Smooth muscle cell (in vitro differentiated cells): ENCODE results near the gene SLC39A12. TPM values are rescaled to one million over a fixed set of nuclear protein-coding genes. Genes with fewer than 3 reads are reported as not detected.

Experiments
- DNase-seq: peaks from one replicate; lab custom pipeline; 2025; ENCODE audit not compliant: unreplicated experiment; lab: John Stamatoyannopoulos, UW
- H2AFZ ChIP-seq: fragments of 200-600 bp; sonication (generic); 2 replicates; pipeline ENCODE4 v1.6.0; 2016; ENCODE audit warnings: antibody characterized with exemption, low read depth, mild to moderate bottlenecking
- H3F3A ChIP-seq: fragments of 200-600 bp; sonication (generic); 2 replicates; pipeline ENCODE4 v1.6.0; 2017; ENCODE audit warnings: antibody characterized with exemption, low read depth
- H3K27ac ChIP-seq: fragments of 200-600 bp; sonication (generic); 2 replicates; pipeline ENCODE4 v1.5.1; 2016; ENCODE audit warnings: low read depth, mild to moderate bottlenecking
- H3K27me3 ChIP-seq: fragments of 200-600 bp; sonication (generic); 2 replicates; pipeline ENCODE4 v1.6.1; 2016; ENCODE audit warnings: low read depth, mild to moderate bottlenecking
- H3K36me3 ChIP-seq: fragments of 200-600 bp; sonication (generic); 2 replicates; pipeline ENCODE4 v1.5.1; 2016; ENCODE audit warnings: low read depth
- H3K4me1 ChIP-seq: fragments of 200-600 bp; sonication (generic); 2 replicates; pipeline ENCODE4 v1.5.1; 2016; ENCODE audit warnings: low read depth
- H3K4me2 ChIP-seq: fragments of 200-600 bp; sonication (generic); 2 replicates; pipeline ENCODE4 v1.6.0; 2016; ENCODE audit warnings: mild to moderate bottlenecking
- H3K4me3 ChIP-seq: fragments of 200-600 bp; sonication (generic); 2 replicates; pipeline ENCODE4 v1.5.1; 2016; ENCODE audit warnings: mild to moderate bottlenecking
- H3K79me2 ChIP-seq: fragments of 200-600 bp; sonication (generic); 2 replicates; pipeline ENCODE4 v1.6.0; 2016; ENCODE audit warnings: low read depth, mild to moderate bottlenecking
- H3K9ac ChIP-seq: fragments of 200-600 bp; sonication (generic); 2 replicates; pipeline ENCODE4 v1.6.0; 2016; ENCODE audit warnings: low read depth
- H3K9me3 ChIP-seq: fragments of 200-600 bp; sonication (generic); replicated peaks from 2 replicates; pipeline ENCODE4 v1.5.1; 2016; ENCODE audit warnings: low read depth
- H4K20me1 ChIP-seq: fragments of 200-600 bp; sonication (generic); 2 replicates; pipeline ENCODE4 v1.6.0; 2016; ENCODE audit warnings: low read depth
- CTCF ChIP-seq: fragments of 200-600 bp; sonication (generic); IDR thresholded peaks from 2 replicates; pipeline ENCODE4 v1.5.1; 2017; ENCODE audit warnings: borderline replicate concordance, mild to moderate bottlenecking, antibody characterized with exemption; ENCODE audit not compliant: insufficient read depth, poor library complexity, severe bottlenecking
- WGBS: methylation state at CpG from one replicate; pipeline ENCODE4 v1.1.7; 2016; ENCODE audit warnings: low lambda C conversion rate; 5-methylcytosine and 5-hydroxymethylcytosine counted together
- polyA plus RNA-seq: library from polyadenylated mRNA; unstranded; fragments of >200 nt; fragmentation: Nextera tagmentation; extraction: Ambion mirVana; gene quantifications from 2 replicates; pipeline ENCODE4 v1.2.1, GENCODE V29; 2016
- total RNA-seq: library from RNA; depleted of rRNA; stranded (reverse); fragments of >200 nt; gene quantifications from 2 replicates; pipeline ENCODE4 v1.2.3, GENCODE V29; 2014

The SLC39A12 gene
- total and polyA plus RNA-seq, 2 experiments from 2014 or later = not detected

- Histone ChIP-seq H4K20me1 (no peaks in the 10 kb centered on the region), H3K36me3 (no peaks in the 10 kb centered on the region), H3K4me2 (no peak overlapping the region), H3K27me3 (peaks cover 13% of the 10 kb centered on the region), H3K9me3 (no peaks in the 10 kb centered on the region), H3K27ac (no peak overlapping the region), H3K9ac (no peak overlapping the region), H2AFZ (no peak overlapping the region), H3K79me2 (no peaks in the 10 kb centered on the region), H3K4me1 (no peaks in the 10 kb centered on the region), H3K4me3 (no peak overlapping the region), H3F3A (no peaks in the 10 kb centered on the region)
- no peak for DNase-seq
- no peak for TF ChIP-seq CTCF
Measured at GRCh38 chr10:18086746-18087145, 135.0 kb downstream of the SLC39A12 start.

- H3F3A ChIP-seq = no peaks in the 10 kb centered on the region
- DNase-seq = no peak
- H3K9ac ChIP-seq = no peak overlapping the region
- 92% methylated on average over 5 of the region's 5 CpGs for WGBS
- no peaks in the 10 kb centered on the region for H3K9me3 ChIP-seq
- H3K4me2 ChIP-seq = no peak overlapping the region
- H3K36me3 ChIP-seq = no peaks in the 10 kb centered on the region
- no peak overlapping the region for H2AFZ ChIP-seq
- H3K4me1 ChIP-seq = no peaks in the 10 kb centered on the region
- H4K20me1 ChIP-seq = no peaks in the 10 kb centered on the region
- H3K79me2 ChIP-seq = no peaks in the 10 kb centered on the region
- H3K27me3 ChIP-seq = peaks cover 13% of the 10 kb centered on the region
- H3K27ac ChIP-seq = no peak overlapping the region
- no peak for TF ChIP-seq CTCF
- H3K4me3 ChIP-seq = no peak overlapping the region
Measured at GRCh38 chr10:18087355-18087754, 135.6 kb downstream of the SLC39A12 start.

Other genes starting within 250 kb of the SLC39A12 start
- gene TMEM236, start 199.7 kb upstream of the SLC39A12 start, total RNA-seq = 0.09 and 0.18 TPM in 2 replicates
- gene TMEM236, start 199.7 kb upstream of the SLC39A12 start, polyA plus RNA-seq = not detected in 2 replicates
- not detected in 2 replicates for gene MRC1, start 142.6 kb upstream of the SLC39A12 start, total RNA-seq
- not detected in 2 replicates for gene MRC1, start 142.6 kb upstream of the SLC39A12 start, polyA plus RNA-seq
- 0.04 TPM in 1 of 2 replicates, not detected in the other for gene CACNB2, start 188.5 kb downstream of the SLC39A12 start, total RNA-seq
- 1.1 and 1.3 TPM in 2 replicates for gene CACNB2, start 188.5 kb downstream of the SLC39A12 start, polyA plus RNA-seq